GM12801 (cell line): ENCODE data around the gene GAS2L1.

Experiments used
- CTCF ChIP-seq: IDR thresholded peaks from one replicate; pipeline ENCODE4 v1.5.1; 2011; ENCODE audit warnings: control low read depth; ENCODE audit not compliant: insufficient read length; ENCODE audit errors: extremely low read depth

Gene GAS2L1

GRCh38 chr22:29307596-29308147 is 1.2 kb downstream of the GAS2L1 start:
- TF ChIP-seq CTCF = no peak

- TF ChIP-seq CTCF = no peak
Observed at GRCh38 chr22:29308148-29308790, 1.8 kb downstream of the GAS2L1 start.

GRCh38 chr22:29308791-29309262 is 2.4 kb downstream of the GAS2L1 start:
- no peak for TF ChIP-seq CTCF

GRCh38 chr22:29309332-29310064 is 3.0 kb downstream of the GAS2L1 start:
- no peak for TF ChIP-seq CTCF

- no peak for TF ChIP-seq CTCF
Observed at GRCh38 chr22:29310065-29310862, 3.8 kb downstream of the GAS2L1 start.

- no peak for TF ChIP-seq CTCF
Observed at GRCh38 chr22:29310863-29311339, 4.5 kb downstream of the GAS2L1 start.
